HG03457 (cell line): ENCODE measurements around the gene PRDM2.

ENCODE experiments used
- ATAC-seq: cut with Tn5 transposase; IDR thresholded peaks from one replicate; pipeline ENCODE4 v1.9.1; 2021; ENCODE audit warnings: moderate number of reproducible peaks; ENCODE audit not compliant: unreplicated experiment

The PRDM2 gene

DNA sequence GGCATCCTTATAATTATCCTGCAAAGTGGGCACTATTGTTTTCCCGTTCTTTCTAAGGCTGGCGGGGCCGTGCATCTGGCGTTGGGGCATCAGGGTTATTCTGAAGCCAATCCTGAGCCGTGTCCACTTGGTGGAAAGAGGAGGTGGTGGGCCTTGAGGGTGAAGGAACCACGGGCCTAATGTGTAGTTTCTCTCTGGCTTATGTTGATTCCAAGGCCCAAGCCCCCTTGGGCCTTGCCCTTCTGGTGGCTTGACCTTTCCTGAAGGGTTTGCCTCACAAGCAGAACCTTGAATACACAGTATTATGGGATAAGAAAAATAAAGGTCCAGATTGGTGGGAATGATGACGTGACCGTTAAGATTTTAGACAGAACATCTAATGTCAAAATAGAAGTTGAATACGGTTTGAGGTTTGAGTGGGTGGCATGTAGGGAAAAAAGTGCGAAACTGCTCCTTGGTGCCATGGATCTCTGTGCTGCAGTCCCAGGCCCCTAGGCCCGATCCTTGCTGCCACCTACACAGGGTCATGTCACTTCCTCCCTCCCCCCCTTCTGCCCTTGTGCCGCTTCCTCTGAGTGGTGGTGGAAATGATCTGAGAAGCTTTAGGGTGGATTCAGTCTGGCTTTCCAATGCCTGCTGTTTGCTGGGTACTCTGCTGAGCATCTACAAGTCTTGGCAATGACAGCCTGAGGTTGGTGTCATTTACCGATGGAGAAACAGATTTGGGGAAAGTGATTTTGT, 90.5 kb downstream of the PRDM2 start:
- ATAC-seq, result no peak

DNA sequence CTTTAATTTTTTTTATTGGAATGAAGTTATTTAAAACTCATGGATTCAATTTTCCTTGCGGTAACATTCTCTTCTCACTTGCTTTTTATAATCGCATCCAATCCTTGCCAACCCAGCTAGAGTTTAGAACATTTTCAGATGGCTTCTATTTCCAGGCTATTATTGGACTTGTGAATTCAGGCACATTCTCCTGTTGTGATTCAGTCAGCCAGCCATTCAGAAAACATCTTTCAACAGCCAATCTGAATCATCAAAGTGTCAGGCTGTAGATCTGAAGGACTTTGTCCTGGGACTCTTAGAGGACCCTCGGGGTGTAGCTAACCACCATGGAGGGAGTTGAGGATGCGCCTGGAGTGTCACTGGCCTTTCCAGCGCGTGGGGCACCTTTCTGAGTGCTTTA, 92.4 kb downstream of the PRDM2 start:
- no peak for ATAC-seq

DNA sequence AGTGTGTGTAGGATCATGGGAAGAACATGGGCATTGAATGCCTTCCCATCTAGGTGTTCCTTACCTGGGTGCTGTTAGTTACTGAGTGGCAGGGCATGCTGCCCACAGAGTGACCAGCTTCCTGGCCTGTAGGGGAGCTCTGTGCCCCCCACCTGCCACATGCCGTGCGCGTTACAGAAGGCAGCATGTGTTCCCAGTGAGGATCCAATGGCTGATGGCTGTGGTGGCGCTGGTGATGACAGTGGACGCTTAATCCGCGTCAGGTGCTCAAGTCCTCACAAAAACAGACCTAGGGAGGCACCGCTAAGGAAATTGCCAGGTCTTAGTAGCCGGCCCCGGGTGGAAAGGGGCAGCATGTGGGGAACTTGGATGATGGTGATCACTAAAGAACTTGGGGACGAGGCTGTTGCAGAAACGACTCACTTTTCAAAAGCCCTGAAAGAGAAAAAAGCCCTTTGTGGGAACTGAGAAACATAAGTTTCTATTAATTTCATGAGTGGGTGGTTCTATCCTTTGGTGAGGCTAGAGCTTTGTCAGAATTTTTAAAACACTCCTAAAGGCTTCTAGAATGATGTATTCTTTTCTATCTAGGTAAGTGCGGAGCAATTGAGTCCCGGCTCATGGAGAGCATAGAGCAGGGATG, 93.2 kb downstream of the PRDM2 start:
- no peak for ATAC-seq

DNA sequence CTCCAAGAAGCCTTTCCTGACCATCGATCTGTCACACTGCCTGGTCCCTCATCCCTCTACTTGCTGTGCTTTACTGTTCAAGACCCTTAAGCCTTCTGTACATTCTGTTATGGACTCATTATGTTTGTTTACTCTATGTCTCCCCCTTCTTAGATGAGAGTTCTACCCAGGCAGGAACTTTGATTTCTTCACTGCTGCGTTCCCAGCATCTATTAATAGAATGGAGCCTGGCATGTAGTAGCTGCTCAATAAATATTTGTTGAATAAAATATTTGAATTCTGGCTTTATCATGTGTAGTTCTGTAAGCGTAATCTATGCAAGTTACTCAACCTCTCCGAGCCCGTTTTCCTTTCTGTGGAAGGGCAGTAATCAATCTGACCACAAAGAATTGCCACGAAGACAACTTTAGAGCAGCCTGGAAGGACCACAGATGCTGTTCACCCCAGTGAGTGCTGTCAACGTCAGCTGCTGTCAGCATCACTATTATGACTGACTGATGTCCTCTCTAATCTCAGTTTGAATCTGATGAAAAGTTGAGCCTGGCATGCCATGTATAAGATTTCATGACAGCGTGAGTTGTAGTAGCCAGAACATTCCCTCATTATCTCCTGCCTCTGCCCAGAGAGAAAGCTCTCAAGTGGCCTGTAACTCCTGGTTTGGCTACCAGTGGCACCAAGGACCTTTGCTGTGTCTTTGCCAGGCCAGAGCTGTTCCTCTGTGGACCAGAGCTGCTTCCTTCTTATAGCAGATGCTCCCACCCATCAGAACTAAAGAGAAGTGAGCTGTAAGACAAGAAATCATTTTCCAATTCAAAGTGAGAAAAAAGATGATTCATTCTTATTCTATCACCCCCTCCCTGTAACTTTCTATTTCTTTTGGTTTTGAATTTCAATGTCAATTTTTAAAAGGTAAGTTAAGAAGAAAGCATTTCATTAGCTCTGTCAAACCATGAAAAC, 94.5 kb downstream of the PRDM2 start:
- no peak for ATAC-seq

DNA sequence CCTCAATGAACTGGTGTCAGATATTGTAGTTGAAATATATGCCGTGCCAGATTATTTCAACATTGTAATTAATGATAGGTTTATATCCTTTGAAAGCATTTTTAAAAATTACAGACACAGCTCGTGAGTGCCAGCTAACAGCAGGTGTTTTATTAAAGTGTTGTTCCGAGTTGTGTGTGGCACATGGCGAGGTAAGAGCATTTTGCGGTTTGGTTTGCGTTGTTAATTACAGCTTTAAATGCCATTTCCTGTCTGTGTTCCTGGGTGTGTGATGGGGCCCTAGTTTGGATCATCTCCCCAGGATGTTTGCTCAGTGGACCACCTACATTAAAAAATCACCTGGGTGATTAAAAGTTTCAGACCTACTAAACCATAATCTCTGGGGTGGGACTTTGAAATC, 97.4 kb downstream of the PRDM2 start:
- ATAC-seq, result no peak

DNA sequence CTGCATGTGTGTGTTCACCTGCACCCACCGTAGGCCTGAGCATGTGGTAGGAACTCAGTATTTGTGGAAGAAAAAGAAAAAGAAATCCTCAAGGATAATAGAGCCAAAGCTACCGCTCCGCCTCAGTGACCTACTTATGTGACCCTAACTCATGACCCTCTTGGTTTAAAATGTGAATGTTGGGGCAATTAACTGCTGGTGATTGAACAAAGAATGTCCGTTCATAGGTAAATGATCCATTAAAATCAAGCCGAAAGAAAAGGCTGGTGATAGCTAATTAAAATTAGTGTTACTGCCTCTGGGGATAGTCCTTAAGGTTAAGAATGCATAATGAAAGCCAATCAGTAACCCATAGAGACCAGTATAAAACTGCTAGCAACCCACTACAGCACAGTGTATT, 98.1 kb downstream of the PRDM2 start:
- no peak for ATAC-seq

DNA sequence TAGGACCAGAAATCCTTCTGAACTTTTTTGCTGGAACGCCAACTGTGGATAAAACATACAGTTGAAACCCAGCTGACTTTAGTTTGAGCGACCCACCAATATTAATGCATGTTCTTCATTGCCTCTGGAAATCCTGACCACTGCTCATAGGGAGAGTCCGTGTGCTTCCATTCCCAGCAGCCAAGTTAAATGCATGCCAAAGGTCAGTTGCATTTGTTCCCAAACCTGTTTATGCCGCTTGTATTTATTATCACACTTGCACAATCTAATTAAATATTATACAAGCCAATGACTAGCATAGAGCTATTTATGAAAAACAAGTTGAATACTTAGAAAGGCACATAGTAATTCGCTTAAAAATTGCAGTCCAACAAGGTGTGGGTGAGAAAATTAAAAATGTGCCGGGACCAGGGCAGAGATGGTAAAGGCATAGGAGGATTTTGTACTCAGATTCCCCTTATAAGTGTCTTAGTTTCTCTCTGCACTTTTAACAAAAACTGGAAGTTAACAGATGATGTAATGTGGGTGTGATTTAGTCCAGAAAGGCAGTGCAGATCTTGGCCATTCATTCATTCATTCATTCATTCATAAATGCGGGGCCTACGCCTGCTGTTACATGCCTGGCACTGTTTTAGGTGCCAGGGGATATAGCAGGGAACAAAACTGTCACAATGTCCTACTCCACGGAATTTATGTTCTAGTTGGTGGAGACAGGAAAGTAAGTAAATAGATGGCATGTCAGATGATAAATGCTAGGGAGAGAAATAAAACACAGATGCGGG, 99.7 kb downstream of the PRDM2 start:
- no peak for ATAC-seq

DNA sequence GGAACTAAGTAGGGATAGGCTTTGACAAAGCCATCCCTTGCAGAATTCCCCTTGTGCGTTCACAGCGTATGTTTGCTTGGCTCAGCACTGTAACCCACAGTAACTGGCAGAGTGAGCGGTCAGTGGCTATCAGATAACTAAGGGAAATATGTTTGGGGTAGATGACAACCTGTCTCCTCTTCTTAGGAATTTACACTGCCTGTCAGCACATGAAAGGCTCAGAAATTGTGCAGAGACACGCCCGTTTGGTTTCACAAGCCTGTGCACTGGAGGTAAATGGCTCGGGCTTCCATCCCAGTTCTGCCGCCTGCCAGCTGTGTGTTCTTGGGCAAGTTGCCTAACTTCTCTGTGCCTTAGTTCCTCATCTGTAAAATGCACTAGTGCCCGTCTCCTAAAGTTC, 101.2 kb downstream of the PRDM2 start:
- no peak for ATAC-seq

DNA sequence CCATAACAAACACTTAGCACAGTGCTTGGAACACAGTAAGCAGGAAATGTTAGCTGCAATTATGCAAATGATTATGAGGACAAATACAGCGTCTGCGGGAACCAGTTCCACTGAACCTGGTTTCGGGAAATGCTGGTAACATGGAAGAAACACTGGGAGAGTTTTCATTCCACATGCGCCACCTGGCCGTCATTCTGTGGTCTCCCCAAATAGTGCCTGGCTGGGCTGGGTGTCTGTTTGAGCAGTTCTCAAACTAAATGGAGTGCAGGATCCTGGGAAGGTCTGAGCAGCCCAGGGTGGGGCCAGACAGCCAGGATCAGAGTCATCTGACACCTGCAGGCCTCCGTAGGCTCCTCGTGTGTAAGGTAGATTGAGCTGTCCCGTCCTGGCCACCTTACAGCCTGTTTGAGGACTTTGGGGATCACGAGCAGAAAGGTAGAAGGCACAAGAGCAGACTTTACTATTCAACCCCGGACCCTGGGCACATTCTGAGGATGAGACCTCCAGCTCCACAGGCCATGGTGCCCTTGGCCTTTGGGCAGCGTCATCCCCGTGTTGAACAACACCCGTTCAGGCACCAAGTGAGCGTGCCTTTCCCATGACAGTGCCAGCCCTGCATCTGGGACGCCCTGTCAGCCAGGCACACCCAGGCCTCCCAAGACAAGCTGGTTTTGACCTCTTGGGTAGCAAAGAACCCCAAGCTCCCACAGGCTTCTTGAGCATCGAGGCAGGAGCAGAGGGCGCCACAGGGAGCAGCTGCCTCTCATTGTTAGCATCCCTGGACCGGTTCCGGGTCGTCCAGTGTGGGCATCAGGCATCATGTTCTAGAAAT, 101.9 kb downstream of the PRDM2 start:
- ATAC-seq, result no peak

DNA sequence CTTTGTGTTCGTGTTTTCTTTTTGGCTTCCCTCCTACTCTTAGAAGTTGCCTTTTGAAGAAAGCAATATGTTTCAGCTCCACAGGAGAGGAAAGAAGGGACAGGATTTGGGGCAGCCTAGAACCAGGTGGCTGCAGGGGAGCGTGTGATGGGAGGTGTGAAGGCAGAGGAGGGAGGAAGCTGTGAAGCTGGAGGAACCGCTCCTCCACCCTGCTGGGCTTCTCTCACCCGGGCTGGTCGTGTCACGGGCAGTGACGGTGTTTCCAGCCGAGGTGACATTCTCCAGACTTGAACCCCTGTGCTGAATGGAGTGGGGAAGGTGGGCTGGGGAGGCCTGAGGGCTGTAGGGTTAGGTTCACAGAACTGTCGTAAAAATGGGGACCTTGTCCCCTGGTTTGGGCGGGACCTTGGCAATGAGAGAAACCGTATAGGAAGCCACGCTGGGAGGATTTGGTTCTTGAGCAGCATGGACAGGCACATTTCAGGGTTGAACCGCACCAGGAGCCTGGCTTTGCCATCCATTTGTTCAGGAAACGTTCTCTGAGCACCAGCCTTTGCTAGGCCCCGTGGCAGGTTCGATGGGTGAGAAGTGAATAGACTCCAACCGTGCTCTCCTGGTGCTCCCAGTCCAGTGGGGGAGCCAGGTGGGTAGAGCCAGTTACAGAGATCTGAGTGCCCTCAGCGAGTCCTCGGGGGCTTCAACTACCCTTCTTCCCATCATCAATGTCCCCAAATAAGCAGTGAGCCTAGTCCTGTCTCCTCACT, 103.0 kb downstream of the PRDM2 start:
- ATAC-seq, result no peak

DNA sequence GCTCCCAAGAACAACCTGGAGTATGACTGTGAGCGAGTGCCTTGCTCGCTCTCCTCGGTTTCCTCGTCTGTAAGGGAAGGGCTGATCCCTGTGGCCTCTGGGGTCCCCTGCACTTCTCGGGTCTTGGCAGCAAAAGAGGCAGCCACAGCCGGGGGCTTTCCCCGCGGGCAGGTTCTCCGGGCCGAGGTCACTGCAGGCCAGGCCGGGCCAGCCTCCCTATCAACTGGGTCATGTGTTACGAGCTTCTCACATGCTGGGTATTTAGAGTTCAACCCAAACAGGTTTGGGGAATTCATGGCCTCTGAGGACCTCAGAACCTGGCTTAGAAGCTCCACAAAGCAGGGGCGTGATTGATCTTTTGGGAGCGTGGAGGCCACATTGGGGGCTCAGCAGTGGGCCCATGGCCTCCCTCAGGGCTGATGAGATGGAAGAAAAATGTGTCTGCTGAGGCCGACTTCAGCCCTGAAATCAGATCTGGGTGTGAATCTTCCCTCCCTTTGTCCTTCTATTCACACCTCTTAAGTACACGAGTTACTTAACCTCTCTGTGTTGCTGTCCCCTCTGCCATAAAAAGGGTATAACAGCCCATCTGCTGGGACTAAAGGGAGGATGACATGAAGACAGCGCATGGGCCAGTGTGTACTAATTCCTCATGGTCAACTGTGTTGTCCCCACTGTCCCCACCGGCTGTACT, 103.7 kb downstream of the PRDM2 start:
- no peak for ATAC-seq

DNA sequence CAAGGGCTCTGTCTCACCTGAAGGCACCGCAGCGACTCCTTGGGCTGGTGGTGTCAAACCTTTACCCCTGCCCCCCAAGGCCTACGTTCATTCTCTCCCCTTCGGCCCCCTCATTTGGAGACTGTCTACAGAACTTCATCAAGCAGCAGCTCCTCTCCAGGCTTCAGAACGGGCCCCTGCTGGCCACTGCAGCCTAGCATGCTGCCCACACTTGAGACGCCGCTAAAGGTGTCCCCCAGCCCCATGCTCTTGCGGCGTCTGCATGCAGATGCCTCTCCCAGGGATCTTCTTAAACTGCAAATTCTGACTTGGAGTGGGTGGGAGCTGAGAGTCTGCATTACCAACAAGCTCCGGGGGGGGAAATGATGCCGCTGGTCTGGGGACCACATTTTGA, 104.2 kb downstream of the PRDM2 start:
- ATAC-seq, result no peak

DNA sequence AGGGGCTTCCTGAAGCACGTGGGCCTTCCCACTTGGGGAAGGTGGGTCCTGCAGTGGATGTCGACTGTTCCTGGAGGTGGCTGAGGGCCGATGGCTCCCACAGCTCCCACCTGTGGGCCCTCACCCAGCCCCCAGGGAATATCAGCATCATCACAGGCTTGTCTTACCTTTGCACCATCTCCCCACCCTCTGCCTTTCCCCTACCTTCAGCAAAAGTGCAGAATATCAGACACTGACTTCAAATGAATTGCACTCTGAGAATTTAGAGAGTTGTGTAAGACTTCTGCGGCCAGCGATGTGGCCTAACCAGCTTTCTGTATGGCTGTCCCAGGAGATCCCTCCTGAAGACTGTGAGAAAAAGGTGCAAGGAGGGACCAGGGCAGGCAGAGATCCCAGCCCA, 105.4 kb downstream of the PRDM2 start:
- ATAC-seq, result no peak

DNA sequence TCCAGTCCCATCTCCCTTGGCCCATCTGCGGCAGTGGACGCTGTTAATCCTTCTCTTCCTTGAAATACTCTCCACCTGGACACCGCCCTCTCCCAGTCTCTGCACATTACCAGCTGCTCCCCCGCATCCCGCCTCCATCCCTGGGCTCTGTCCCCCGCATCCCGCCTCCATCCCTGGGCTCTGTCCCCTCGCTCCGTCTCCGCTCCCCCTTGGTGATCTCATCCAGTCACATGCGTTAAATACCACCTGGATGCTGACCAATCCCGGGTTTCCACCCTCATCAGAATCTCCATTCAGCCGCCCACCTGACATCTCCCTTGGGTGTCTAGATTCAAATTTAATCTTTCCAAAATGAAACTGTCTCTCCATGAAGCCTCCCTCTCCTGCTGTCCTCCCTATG, 106.1 kb downstream of the PRDM2 start:
- ATAC-seq, result no peak

DNA sequence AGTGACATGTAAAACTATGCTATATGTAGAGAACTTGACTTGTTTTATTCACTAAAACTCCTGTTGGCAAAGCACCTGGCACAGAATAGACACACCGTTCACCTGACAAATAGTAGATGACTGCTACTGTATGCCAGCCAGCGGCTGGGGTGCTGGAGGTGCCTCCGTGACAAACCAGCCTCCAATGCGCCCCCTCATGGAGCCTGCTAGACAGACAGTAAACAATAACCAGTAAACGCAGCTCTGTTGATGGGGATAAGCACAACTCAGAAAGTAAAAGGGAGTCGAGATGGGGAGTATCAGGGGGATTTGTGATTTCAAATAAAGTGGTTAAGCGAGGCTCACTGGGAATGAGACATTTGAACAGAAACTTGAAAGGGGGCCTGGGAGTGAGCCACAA, 107.2 kb downstream of the PRDM2 start:
- no peak for ATAC-seq

DNA sequence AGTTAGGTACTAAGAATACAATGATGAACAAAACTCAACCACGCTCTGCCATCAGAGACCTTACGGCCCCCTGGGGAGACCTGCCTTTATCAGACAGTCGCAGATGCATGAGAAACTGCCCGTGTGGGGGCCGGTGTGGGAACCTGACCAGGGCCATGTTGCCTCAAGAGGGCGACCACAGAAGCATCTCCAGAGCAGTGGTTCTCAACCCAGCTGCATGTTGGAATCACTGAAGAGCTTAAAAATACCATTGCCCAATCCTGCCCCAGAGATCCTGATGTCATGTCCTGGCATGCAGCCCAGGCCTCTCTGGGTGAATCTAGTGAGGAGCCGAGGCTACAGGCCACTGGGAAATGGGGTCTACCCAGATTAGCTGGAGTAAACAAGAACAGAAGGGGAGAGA, 108.7 kb downstream of the PRDM2 start:
- ATAC-seq, result no peak

DNA sequence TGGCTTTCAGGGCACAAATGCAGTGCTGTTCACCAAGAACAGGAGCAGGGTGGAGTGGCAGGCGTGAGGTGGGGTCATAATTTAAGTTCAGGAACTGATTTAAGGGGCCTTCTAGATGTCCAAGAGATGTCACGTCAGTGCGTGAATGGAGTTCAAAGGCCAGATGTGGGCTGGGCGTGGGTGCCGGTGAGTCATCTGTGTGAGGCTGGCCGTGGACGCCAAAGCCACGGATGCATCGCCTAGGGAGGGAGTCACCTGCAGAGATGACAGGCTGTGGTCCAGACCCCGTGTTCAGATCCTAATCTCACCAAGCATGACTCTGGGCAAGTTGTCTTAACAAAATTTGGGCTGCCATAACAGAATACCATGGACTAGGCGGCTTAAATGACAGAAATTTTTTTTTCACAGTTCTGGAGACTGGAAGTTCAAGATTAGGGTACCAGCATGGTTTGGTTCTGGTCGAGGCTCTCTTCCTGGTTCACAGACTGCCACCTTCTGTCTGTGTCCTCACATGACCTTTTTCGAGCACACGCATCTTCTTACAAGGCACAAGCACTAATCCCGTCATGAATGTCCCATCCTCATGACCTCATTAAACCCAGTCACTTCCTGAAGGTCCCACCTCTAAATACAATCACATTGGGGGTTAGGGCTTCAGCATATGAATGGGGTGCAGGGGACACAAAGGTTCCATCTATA, 109.6 kb downstream of the PRDM2 start:
- no peak for ATAC-seq
